Liver (tissue), 9 donors: ENCODE results near the gene HDAC8. TPM values are rescaled to one million over a fixed set of nuclear protein-coding genes. Genes with fewer than 3 reads are reported as not detected.
"Not testable (repeated sequence)": the region's sequence is repeated elsewhere in the genome, so short reads cannot be mapped to it uniquely, and the experiment has no call there.

Experiments
- DNase-seq: peaks from one replicate; pipeline ENCODE4 v3.0.0-alpha.2; 2017; ENCODE audit warnings: low spot score
- H3K27ac ChIP-seq, 2 donors: one replicate each; pipeline ENCODE4 v1.7.0; 2013; ENCODE audit warnings: inconsistent platforms in 2 of 2, low read length in 2 of 2, control low read depth in 1 of 2, low read depth in 1 of 2, mild to moderate bottlenecking in 1 of 2
- H3K27me3 ChIP-seq, 4 donors: one replicate each; pipeline versions ENCODE4 v1.6.1 to v1.7.0; 2013; ENCODE audit warnings: low read length in 3 of 4, inconsistent platforms in 1 of 4, mild to moderate bottlenecking in 1 of 4, moderate library complexity in 1 of 4; ENCODE audit not compliant: control insufficient read depth in 4 of 4, insufficient read depth in 4 of 4
- H3K36me3 ChIP-seq, 4 donors: one replicate each; pipeline versions ENCODE4 v1.6.1 to v1.7.0; 2013; ENCODE audit warnings: low read length in 3 of 4, mild to moderate bottlenecking in 3 of 4, low read depth in 1 of 4, moderate library complexity in 1 of 4; ENCODE audit not compliant: control insufficient read depth in 4 of 4, insufficient read depth in 3 of 4
- H3K4me1 ChIP-seq, 4 donors: one replicate each; pipeline versions ENCODE4 v1.6.1 to v1.7.0; 2013; ENCODE audit warnings: low read length in 3 of 4, mild to moderate bottlenecking in 3 of 4, moderate library complexity in 1 of 4; ENCODE audit not compliant: control insufficient read depth in 4 of 4, insufficient read depth in 4 of 4
- H3K4me3 ChIP-seq, 3 donors: one replicate each; pipeline versions ENCODE4 v1.6.1 to v1.7.0; 2013; ENCODE audit warnings: low read length in 3 of 3, control low read depth in 1 of 3, low read depth in 1 of 3, mild to moderate bottlenecking in 1 of 3
- H3K9ac ChIP-seq, 2 donors: one replicate each; pipeline ENCODE4 v1.7.0; 2013; ENCODE audit warnings: low read length in 2 of 2, mild to moderate bottlenecking in 2 of 2, moderate library complexity in 2 of 2, control low read depth in 1 of 2, low read depth in 1 of 2
- H3K9me3 ChIP-seq, 4 donors: one replicate each; pipeline versions ENCODE4 v1.6.1 to v1.7.0; 2013; ENCODE audit warnings: low read length in 3 of 4; ENCODE audit not compliant: control insufficient read depth in 4 of 4
- FOXA1 ChIP-seq: IDR thresholded peaks from 2 replicates; pipeline ENCODE4 v1.6.1; 2016; ENCODE audit warnings: antibody characterized with exemption
- FOXA2 ChIP-seq: IDR thresholded peaks from 2 replicates; pipeline ENCODE4 v1.6.1; 2016; ENCODE audit warnings: antibody characterized with exemption
- GABPA ChIP-seq, 2 donors: IDR thresholded peaks in 1 of 2; conservative IDR thresholded peaks in 1 of 2; 2 replicates each; pipeline ENCODE4 v1.6.1; 2016; ENCODE audit warnings: antibody characterized with exemption in 2 of 2, mild to moderate bottlenecking in 1 of 2, moderate library complexity in 1 of 2
- HNF4A ChIP-seq, 2 donors: conservative IDR thresholded peaks; 2 replicates each; pipeline ENCODE4 v1.6.1; 2016; ENCODE audit warnings: antibody characterized with exemption in 2 of 2, mild to moderate bottlenecking in 2 of 2
- HNF4G ChIP-seq: IDR thresholded peaks from 2 replicates; pipeline ENCODE4 v1.6.1; 2016; ENCODE audit warnings: antibody characterized with exemption
- JUND ChIP-seq, 2 donors: IDR thresholded peaks; 2 replicates each; pipeline ENCODE4 v1.6.1; 2016; ENCODE audit warnings: antibody characterized with exemption in 2 of 2
- NR2F2 ChIP-seq: IDR thresholded peaks from 2 replicates; pipeline ENCODE4 v1.6.1; 2016; ENCODE audit warnings: antibody characterized with exemption
- RAD21 ChIP-seq, 2 donors: IDR thresholded peaks; 2 replicates each; pipeline ENCODE4 v1.6.1; 2016; ENCODE audit warnings: antibody characterized with exemption in 2 of 2, mild to moderate bottlenecking in 2 of 2
- RXRA ChIP-seq, 2 donors: IDR thresholded peaks; 2 replicates each; pipeline ENCODE4 v1.6.1; 2017 to 2018; ENCODE audit warnings: antibody characterized with exemption in 2 of 2, mild to moderate bottlenecking in 1 of 2
- TAF1 ChIP-seq: conservative IDR thresholded peaks from 2 replicates; pipeline ENCODE4 v1.6.1; 2016; ENCODE audit warnings: antibody characterized with exemption, mild to moderate bottlenecking
- YY1 ChIP-seq: IDR thresholded peaks from 2 replicates; pipeline ENCODE4 v1.6.1; 2016; ENCODE audit warnings: antibody characterized with exemption, mild to moderate bottlenecking
- WGBS: extraction: QIAGEN DNeasy Blood & Tissue Kit; methylation state at CpG from one replicate; pipeline ENCODE4 v1.1.7; 2013; 5-methylcytosine and 5-hydroxymethylcytosine counted together
- polyA plus RNA-seq, 2 donors: library from polyadenylated mRNA; stranded (reverse) in 1 of 2; unstranded in 1 of 2; fragments of 200-250 nt in 1 of 2; fragments of >200 nt in 1 of 2; fragmentation: Nextera tagmentation in 1 of 2; extraction: Ambion mirVana in 1 of 2; gene quantifications; one replicate each; pipeline versions ENCODE4 v1.2.1 to v1.2.3, GENCODE V29; 2013 to 2015
- total RNA-seq, 2 donors: library from RNA; depleted of rRNA; stranded (reverse); fragments of >200 nt; gene quantifications; one replicate each; pipeline ENCODE4 v1.2.3, GENCODE V29; 2014
- TF ChIP-seq, protein P1 (sequence below): fragments of 150-350 bp; IDR thresholded peaks from 2 replicates; pipeline ENCODE4 v1.5.1; 2017; ENCODE audit warnings: improper control_type of control experiment, low read depth, low read length; ENCODE audit not compliant: missing input control
- TF ChIP-seq, protein P2 (sequence below): IDR thresholded peaks from 2 replicates; pipeline ENCODE4 v1.6.1; 2016; ENCODE audit warnings: antibody characterized with exemption
- TF ChIP-seq, protein P3 (sequence below): IDR thresholded peaks from 2 replicates; pipeline ENCODE4 v1.6.1; 2016; ENCODE audit warnings: antibody characterized with exemption
- TF ChIP-seq, protein P4 (sequence below): IDR thresholded peaks from 2 replicates; pipeline ENCODE4 v1.6.1; 2016; ENCODE audit warnings: antibody characterized with exemption, mild to moderate bottlenecking
- donor health status: healthy.
- donor health status: healthy.
- donor health status: healthy.
- donor health status: healthy.
- donor health status: healthy.

The HDAC8 gene
- total and polyA plus RNA-seq, 4 donors: 11.1 to 30.4 (median 14.0) TPM

DNA sequence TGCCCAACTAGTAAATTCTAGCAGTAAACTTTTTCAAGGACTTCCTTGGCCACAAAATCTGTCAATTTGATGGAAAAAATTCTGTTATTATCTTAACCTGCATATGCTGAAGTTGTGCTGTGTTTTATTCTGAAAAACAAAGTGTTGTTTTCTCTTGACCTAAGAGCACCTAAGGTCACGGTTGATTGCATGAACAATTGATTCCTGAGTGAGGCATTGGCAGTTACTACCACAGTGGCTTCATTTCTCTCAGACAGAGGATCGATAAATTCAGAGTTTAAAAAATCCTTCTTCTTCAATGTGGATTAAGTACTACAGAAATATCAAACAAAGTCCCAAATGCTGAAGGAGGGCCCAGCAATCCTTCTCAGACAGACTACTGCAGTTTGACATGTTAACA is 6.2 kb downstream of the HDAC8 start:
- DNase-seq: no peak
- Histone ChIP-seq H3K9me3 (no peaks in the 10 kb centered on the region), H3K36me3 (peaks cover 0 to 22% (median 12%) of the 10 kb centered on the region in 4 donors)

DNA sequence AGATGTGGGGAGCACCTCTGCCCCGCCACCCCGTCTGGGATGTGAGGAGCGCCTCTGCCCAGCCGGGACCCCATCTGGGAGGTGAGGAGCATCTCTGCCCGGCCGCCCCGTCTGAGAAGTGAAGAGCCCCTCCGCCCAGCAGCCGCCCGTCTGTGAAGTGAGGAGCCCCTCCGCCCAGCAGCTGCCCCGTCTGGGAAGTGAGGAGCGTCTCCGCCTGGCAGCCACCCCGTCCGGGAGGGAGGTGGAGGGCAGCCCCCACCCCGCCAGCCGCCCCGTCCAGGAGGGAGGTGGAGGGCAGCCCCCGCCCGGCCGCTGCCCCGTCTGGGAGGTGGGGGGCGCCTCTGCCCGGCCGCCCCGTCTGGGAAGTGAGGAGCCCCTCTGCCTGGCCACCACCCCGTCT is 13.0 kb downstream of the HDAC8 start:
- H3K4me3 ChIP-seq, H3K27me3 ChIP-seq, H3K27ac ChIP-seq, H3K9ac ChIP-seq, DNase-seq, H3K4me1 ChIP-seq, H3K36me3 ChIP-seq, H3K9me3 ChIP-seq: not testable (repeated sequence)
- 96% methylated on average over 27 of the region's 28 CpGs for WGBS

More for the DNA sequence above, 6.2 kb downstream of the HDAC8 start:
- WGBS: 42% methylated on average over 2 of the region's 2 CpGs
- peaks cover 0 to 5% (median 0%) of the 10 kb centered on the region in 4 donors for H3K4me1 ChIP-seq
- H3K9ac ChIP-seq: no peak overlapping the region
- H3K27me3 ChIP-seq: no peaks in the 10 kb centered on the region
- H3K4me3 ChIP-seq: no peak overlapping the region
- no peak overlapping the region for H3K27ac ChIP-seq
- TF ChIP-seq, protein P1, sequence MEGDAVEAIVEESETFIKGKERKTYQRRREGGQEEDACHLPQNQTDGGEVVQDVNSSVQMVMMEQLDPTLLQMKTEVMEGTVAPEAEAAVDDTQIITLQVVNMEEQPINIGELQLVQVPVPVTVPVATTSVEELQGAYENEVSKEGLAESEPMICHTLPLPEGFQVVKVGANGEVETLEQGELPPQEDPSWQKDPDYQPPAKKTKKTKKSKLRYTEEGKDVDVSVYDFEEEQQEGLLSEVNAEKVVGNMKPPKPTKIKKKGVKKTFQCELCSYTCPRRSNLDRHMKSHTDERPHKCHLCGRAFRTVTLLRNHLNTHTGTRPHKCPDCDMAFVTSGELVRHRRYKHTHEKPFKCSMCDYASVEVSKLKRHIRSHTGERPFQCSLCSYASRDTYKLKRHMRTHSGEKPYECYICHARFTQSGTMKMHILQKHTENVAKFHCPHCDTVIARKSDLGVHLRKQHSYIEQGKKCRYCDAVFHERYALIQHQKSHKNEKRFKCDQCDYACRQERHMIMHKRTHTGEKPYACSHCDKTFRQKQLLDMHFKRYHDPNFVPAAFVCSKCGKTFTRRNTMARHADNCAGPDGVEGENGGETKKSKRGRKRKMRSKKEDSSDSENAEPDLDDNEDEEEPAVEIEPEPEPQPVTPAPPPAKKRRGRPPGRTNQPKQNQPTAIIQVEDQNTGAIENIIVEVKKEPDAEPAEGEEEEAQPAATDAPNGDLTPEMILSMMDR: no peak
- no peak for TF ChIP-seq JUND (IDR thresholded peaks at IDR 0.05)
- TF ChIP-seq NR2F2: no peak
- no peak for TF ChIP-seq RAD21 (IDR thresholded peaks at IDR 0.05)
- TF ChIP-seq HNF4G: no peak
- peak; percentile 19 to 29 for TF ChIP-seq RXRA (IDR thresholded peaks at IDR 0.05)
- no peak for TF ChIP-seq FOXA2
- TF ChIP-seq TAF1: no peak
- TF ChIP-seq FOXA1: no peak

DNA sequence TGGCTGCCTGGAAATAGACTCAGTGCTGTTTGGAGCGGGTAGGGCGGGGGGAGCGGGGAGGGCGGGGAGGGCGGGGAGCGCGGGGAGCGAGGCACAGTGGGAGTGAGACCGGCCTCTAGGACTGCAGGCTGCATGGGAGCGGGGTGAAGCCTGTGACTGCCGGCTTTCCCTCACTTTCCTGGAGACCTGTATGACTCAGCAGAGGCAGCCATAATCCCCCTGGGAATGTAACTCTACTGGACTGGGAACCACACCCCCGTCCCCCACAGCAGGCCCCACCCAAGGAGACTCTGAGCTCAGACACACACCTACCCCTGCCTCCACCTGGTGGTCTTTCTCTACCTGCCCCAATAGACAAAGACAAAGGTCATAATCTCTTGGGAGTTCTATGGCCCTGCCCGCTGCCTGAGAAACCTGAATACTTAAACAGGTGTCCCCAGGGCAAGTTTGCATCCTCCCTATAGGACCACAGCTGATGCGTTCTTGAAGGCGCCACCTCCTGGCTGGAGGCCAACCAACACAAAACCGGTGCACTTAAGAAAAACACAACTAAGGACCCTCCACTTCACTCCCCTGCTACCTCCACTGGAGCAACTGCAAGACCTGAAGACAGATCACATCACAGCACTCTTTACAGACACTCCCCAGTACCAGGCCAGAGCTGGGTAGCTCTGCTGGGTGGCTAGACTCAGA is 18.0 kb downstream of the HDAC8 start:
- Histone ChIP-seq H3K4me1 (no peaks in the 10 kb centered on the region), H3K9ac (no peak overlapping the region), H3K27me3 (no peaks in the 10 kb centered on the region), H3K4me3 (no peak overlapping the region), H3K9me3 (no peaks in the 10 kb centered on the region), H3K27ac (no peak overlapping the region), H3K36me3 (no peaks in the 10 kb centered on the region)
- no peak for DNase-seq
- TF ChIP-seq RAD21 (IDR thresholded peaks at IDR 0.05) (no peak), YY1 (no peak), RXRA (IDR thresholded peaks at IDR 0.05) (no peak), HNF4A (conservative IDR thresholded peaks at IDR 0.05) (no peak), NR2F2 (no peak), GABPA (IDR thresholded peaks at IDR 0.05 in 1 of 2, conservative IDR thresholded peaks at IDR 0.05 in 1 of 2) (no peak)
- TF ChIP-seq, protein P2, sequence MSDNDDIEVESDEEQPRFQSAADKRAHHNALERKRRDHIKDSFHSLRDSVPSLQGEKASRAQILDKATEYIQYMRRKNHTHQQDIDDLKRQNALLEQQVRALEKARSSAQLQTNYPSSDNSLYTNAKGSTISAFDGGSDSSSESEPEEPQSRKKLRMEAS: no peak
- TF ChIP-seq, protein P3, sequence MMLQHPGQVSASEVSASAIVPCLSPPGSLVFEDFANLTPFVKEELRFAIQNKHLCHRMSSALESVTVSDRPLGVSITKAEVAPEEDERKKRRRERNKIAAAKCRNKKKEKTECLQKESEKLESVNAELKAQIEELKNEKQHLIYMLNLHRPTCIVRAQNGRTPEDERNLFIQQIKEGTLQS: no peak
- TF ChIP-seq, protein P4, sequence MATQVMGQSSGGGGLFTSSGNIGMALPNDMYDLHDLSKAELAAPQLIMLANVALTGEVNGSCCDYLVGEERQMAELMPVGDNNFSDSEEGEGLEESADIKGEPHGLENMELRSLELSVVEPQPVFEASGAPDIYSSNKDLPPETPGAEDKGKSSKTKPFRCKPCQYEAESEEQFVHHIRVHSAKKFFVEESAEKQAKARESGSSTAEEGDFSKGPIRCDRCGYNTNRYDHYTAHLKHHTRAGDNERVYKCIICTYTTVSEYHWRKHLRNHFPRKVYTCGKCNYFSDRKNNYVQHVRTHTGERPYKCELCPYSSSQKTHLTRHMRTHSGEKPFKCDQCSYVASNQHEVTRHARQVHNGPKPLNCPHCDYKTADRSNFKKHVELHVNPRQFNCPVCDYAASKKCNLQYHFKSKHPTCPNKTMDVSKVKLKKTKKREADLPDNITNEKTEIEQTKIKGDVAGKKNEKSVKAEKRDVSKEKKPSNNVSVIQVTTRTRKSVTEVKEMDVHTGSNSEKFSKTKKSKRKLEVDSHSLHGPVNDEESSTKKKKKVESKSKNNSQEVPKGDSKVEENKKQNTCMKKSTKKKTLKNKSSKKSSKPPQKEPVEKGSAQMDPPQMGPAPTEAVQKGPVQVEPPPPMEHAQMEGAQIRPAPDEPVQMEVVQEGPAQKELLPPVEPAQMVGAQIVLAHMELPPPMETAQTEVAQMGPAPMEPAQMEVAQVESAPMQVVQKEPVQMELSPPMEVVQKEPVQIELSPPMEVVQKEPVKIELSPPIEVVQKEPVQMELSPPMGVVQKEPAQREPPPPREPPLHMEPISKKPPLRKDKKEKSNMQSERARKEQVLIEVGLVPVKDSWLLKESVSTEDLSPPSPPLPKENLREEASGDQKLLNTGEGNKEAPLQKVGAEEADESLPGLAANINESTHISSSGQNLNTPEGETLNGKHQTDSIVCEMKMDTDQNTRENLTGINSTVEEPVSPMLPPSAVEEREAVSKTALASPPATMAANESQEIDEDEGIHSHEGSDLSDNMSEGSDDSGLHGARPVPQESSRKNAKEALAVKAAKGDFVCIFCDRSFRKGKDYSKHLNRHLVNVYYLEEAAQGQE: no peak
- 87% methylated on average over 16 of the region's 16 CpGs for WGBS

DNA sequence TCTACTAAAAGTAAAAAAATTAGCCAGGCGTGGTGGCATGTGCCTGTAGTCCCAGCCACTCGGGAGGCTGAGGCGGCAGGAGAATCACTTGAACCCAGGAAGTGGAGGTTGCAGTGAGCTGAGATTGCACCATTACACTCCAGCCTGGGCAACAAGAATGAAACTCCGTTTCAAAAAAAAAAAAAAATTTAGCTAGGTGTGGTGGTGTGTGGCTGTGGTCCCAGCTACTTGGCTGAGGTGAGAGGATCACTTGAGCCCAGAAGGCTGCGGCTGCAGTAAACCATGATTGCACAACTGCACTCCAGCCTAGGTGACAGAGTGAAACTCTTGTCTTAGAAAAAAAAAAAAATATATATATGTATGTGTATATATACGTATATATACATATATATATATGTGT is 20.2 kb downstream of the HDAC8 start:
- H3K27ac ChIP-seq, H3K4me3 ChIP-seq, H3K36me3 ChIP-seq, H3K4me1 ChIP-seq, DNase-seq, H3K27me3 ChIP-seq, H3K9me3 ChIP-seq, H3K9ac ChIP-seq: not testable (repeated sequence)
- WGBS: 71% methylated on average over 6 of the region's 6 CpGs
